MM.1S (cell line): Measurements from ENCODE around the gene TUNAR.

ENCODE experiments used
- DNase-seq: peaks from one replicate; pipeline ENCODE4 v3.0.0-alpha.2; 2015
- H2AFZ ChIP-seq: fragments of 300-600 bp; sonication (generic); 2 replicates; pipeline ENCODE4 v1.6.0; 2016; ENCODE audit warnings: antibody characterized with exemption, low read length
- H3F3A ChIP-seq: fragments of 300-600 bp; sonication (generic); 2 replicates; pipeline ENCODE4 v1.6.1; 2016; ENCODE audit warnings: mild to moderate bottlenecking, antibody characterized with exemption, low read length, moderate library complexity, mixed read lengths; ENCODE audit not compliant: insufficient read depth
- H3K27ac ChIP-seq: fragments of 300-600 bp; sonication (generic); 2 replicates; pipeline ENCODE4 v1.5.1; 2016; ENCODE audit warnings: mild to moderate bottlenecking, low read length
- H3K27me3 ChIP-seq: fragments of 300-600 bp; sonication (generic); replicated peaks from 2 replicates; pipeline ENCODE4 v1.6.0; 2016; ENCODE audit warnings: low read length; ENCODE audit not compliant: insufficient read depth
- H3K36me3 ChIP-seq: fragments of 300-600 bp; sonication (generic); replicated peaks from 2 replicates; pipeline ENCODE4 v1.6.1; 2016; ENCODE audit warnings: mild to moderate bottlenecking, low read length, mixed read lengths; ENCODE audit not compliant: insufficient read depth
- H3K4me1 ChIP-seq: fragments of 300-600 bp; sonication (generic); 2 replicates; pipeline ENCODE4 v1.6.1; 2016; ENCODE audit warnings: low read length, mixed read lengths
- H3K4me2 ChIP-seq: fragments of 300-600 bp; sonication (generic); 2 replicates; pipeline ENCODE4 v1.6.0; 2016; ENCODE audit warnings: low read depth, low read length
- H3K4me3 ChIP-seq: fragments of 300-600 bp; sonication (generic); 2 replicates; pipeline ENCODE4 v1.5.1; 2016; ENCODE audit warnings: low read length, mixed read lengths
- H3K79me2 ChIP-seq: fragments of 300-600 bp; sonication (generic); 2 replicates; pipeline ENCODE4 v1.6.1; 2016; ENCODE audit warnings: mixed run types, low read length, mixed read lengths
- H3K9ac ChIP-seq: fragments of 300-600 bp; sonication (generic); 2 replicates; pipeline ENCODE4 v1.6.1; 2016; ENCODE audit warnings: low read length, mixed read lengths
- H3K9me2 ChIP-seq: fragments of 300-600 bp; sonication (generic); replicated peaks from 2 replicates; pipeline ENCODE4 v1.6.1; 2016; ENCODE audit warnings: mild to moderate bottlenecking, low read length, mixed read lengths; ENCODE audit not compliant: insufficient read depth
- H3K9me3 ChIP-seq: fragments of 300-600 bp; sonication (generic); replicated peaks from 2 replicates; pipeline ENCODE4 v1.6.1; 2016; ENCODE audit warnings: mild to moderate bottlenecking, low read length, mixed read lengths; ENCODE audit not compliant: insufficient read depth
- H4K20me1 ChIP-seq: fragments of 300-600 bp; sonication (generic); 2 replicates; pipeline ENCODE4 v1.6.1; 2016; ENCODE audit warnings: mild to moderate bottlenecking, low read length, moderate library complexity, mixed read lengths; ENCODE audit not compliant: insufficient read depth
- CTCF ChIP-seq: fragments of 300-600 bp; sonication (generic); IDR thresholded peaks from 2 replicates; pipeline ENCODE4 v1.5.1; 2016; ENCODE audit warnings: antibody characterized with exemption, low read length, mixed read lengths
- EZH2 ChIP-seq: fragments of 300-600 bp; sonication (generic); optimal IDR thresholded peaks from 2 replicates; pipeline ENCODE3; 2017; ENCODE audit warnings: low read depth, mild to moderate bottlenecking, antibody characterized with exemption, low read length, mixed read lengths
- EZH2phosphoT487 ChIP-seq: fragments of 300-600 bp; sonication (generic); IDR thresholded peaks from 2 replicates; pipeline ENCODE4 v1.6.1; 2018; ENCODE audit warnings: antibody characterized with exemption, low read length

Gene TUNAR

DNA sequence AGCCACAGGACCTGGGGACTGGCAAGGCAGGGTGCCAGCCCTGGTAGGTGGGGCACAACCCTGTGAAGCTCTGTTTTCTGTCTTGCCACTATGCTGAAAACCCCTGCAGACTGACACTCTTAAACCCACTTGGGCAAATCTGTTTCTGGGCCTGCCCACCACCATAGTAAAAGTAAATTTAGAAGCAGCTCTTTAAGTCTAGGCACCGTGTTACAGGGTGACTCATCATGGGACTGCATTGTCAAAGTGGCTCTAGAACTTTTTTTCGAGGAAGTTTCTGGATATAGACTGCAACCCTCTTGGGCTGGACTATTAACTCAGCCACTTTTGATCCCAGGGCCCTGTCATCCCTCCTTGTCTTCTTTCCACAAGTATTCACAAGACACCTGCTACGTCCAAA is 7.7 kb downstream of the TUNAR start:
- DNase-seq = no peak
- Histone ChIP-seq H3K9me2 (no peaks in the 10 kb centered on the region), H3K4me1 (no peaks in the 10 kb centered on the region), H3K36me3 (no peaks in the 10 kb centered on the region), H3K9ac (no peak overlapping the region), H3K27me3 (no peaks in the 10 kb centered on the region), H3K4me3 (no peak overlapping the region), H4K20me1 (no peaks in the 10 kb centered on the region), H3K9me3 (no peaks in the 10 kb centered on the region), H3K27ac (no peak overlapping the region), H2AFZ (no peak overlapping the region), H3K79me2 (no peaks in the 10 kb centered on the region), H3K4me2 (no peak overlapping the region), H3F3A (no peaks in the 10 kb centered on the region)
- no peak for TF ChIP-seq CTCF
- TF ChIP-seq EZH2 = no peak
- no peak for TF ChIP-seq EZH2phosphoT487

- Histone ChIP-seq H4K20me1 (no peaks in the 10 kb centered on the region), H3K9ac (no peak overlapping the region), H3K79me2 (no peaks in the 10 kb centered on the region), H3K9me2 (no peaks in the 10 kb centered on the region), H3K27me3 (no peaks in the 10 kb centered on the region), H3F3A (no peaks in the 10 kb centered on the region), H2AFZ (no peak overlapping the region), H3K4me3 (no peak overlapping the region), H3K4me1 (no peaks in the 10 kb centered on the region), H3K4me2 (no peak overlapping the region), H3K36me3 (no peaks in the 10 kb centered on the region), H3K27ac (no peak overlapping the region), H3K9me3 (no peaks in the 10 kb centered on the region)
- DNase-seq = no peak
- TF ChIP-seq EZH2phosphoT487 (no peak), EZH2 (no peak), CTCF (no peak)
Observed at GRCh38 chr14:95885278-95885677, 8.6 kb downstream of the TUNAR start.

DNA sequence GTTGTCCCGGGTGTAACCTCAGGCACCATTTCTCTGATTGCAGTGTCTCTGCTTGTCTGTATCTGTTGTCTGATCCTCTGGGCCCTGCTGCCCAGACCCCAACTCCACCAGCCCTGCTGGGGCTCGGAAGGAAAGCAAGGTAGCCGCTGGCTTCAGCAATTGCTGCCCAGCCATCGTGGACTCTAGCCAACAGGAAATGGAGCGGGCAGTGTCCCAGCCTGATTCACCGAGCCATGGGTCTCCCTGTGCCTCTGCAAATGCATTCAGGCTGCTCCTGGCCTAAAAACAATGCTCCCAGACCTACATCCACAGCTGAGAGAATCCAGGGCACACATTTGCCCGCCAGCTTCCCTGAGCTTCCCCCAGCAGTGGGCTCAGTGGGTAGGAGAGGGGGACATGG is 9.2 kb downstream of the TUNAR start:
- Histone ChIP-seq H3K9me2 (no peaks in the 10 kb centered on the region), H3K79me2 (no peaks in the 10 kb centered on the region), H3K27ac (no peak overlapping the region), H3K4me2 (no peak overlapping the region), H3K4me1 (no peaks in the 10 kb centered on the region), H3F3A (no peaks in the 10 kb centered on the region), H3K27me3 (no peaks in the 10 kb centered on the region), H3K36me3 (no peaks in the 10 kb centered on the region), H2AFZ (no peak overlapping the region), H4K20me1 (no peaks in the 10 kb centered on the region), H3K9ac (no peak overlapping the region), H3K9me3 (no peaks in the 10 kb centered on the region), H3K4me3 (no peak overlapping the region)
- no peak for TF ChIP-seq EZH2
- TF ChIP-seq EZH2phosphoT487 = no peak
- TF ChIP-seq CTCF = no peak
- no peak for DNase-seq
